HAP-1 (cell line): Measurements from ENCODE around the gene TMEM51.

Experiments used
- DNase-seq, 2 experiments: peaks; one replicate each; pipeline ENCODE4 v3.0.0-alpha.2; 2016 to 2020; ENCODE audit warnings: low spot score in 2 of 2
- H3K27me3 ChIP-seq: fragments of 250-450 bp; sonication (Bioruptor Pico); 2 replicates; pipeline ENCODE4 v1.5.1; 2020; ENCODE audit warnings: low read depth, mild to moderate bottlenecking, moderate library complexity
- H3K36me3 ChIP-seq: fragments of 250-450 bp; sonication (Bioruptor Pico); replicated peaks from 2 replicates; pipeline ENCODE4 v1.5.1; 2020; ENCODE audit warnings: mild to moderate bottlenecking
- H3K4me1 ChIP-seq: fragments of 250-450 bp; sonication (Bioruptor Pico); 2 replicates; pipeline ENCODE4 v1.5.1; 2020; ENCODE audit warnings: mild to moderate bottlenecking
- H3K4me3 ChIP-seq: fragments of 250-450 bp; sonication (Bioruptor Pico); 2 replicates; pipeline ENCODE4 v1.5.1; 2020; ENCODE audit warnings: mild to moderate bottlenecking, moderate library complexity
- H3K9me3 ChIP-seq: fragments of 250-450 bp; sonication (Bioruptor Pico); 2 replicates; pipeline ENCODE4 v1.5.1; 2020; ENCODE audit warnings: mild to moderate bottlenecking, moderate library complexity
- in situ Hi-C: fragments of 300-500 bp; cut with MboI; formaldehyde crosslinking; loops from 3 replicates; pipeline ENCODE4 v1.14.3; 2020; ENCODE audit warnings: low sequenced_read_pairs, inconsistent platforms, mixed read lengths

Gene TMEM51

GRCh38 chr1:15243275-15244043, 89.9 kb downstream of the TMEM51 start:
- Histone ChIP-seq H3K27me3 (no peaks in the 10 kb centered on the region), H3K9me3 (no peaks in the 10 kb centered on the region), H3K4me3 (no peak overlapping the region), H3K36me3 (no peaks in the 10 kb centered on the region), H3K4me1 (no peaks in the 10 kb centered on the region)
- no peak for DNase-seq
- in situ Hi-C loops = no loop called here

- DNase-seq = no peak
- H3K4me1 ChIP-seq = no peaks in the 10 kb centered on the region
- in situ Hi-C loops = no loop called here
- H3K4me3 ChIP-seq = no peak overlapping the region
- no peaks in the 10 kb centered on the region for H3K9me3 ChIP-seq
- no peaks in the 10 kb centered on the region for H3K27me3 ChIP-seq
- no peaks in the 10 kb centered on the region for H3K36me3 ChIP-seq
Measured at GRCh38 chr1:15244813-15245212, 91.3 kb downstream of the TMEM51 start.

- Histone ChIP-seq H3K4me1 (no peaks in the 10 kb centered on the region), H3K9me3 (no peaks in the 10 kb centered on the region), H3K27me3 (no peaks in the 10 kb centered on the region), H3K4me3 (no peak overlapping the region), H3K36me3 (no peaks in the 10 kb centered on the region)
- DNase-seq = no peak
- in situ Hi-C loops = no loop called here
Measured at GRCh38 chr1:15245593-15246360, 92.2 kb downstream of the TMEM51 start.

- Histone ChIP-seq H3K4me3 (no peak within 1 kb of the TSS), H3K36me3 (no peaks in the 10 kb centered on the region), H3K9me3 (no peaks in the 10 kb centered on the region), H3K27me3 (no peaks in the 10 kb centered on the region), H3K4me1 (no peaks in the 10 kb centered on the region)
- no peak for DNase-seq
- in situ Hi-C loops = no loop called here
Measured at GRCh38 chr1:15246960-15247614, 93.5 kb downstream of the TMEM51 start, which contains the start of gene FHAD1. FHAD1 (plus strand) TSS chr1:15247223; CDS start chr1:15251785, 4,562 bp downstream.

- in situ Hi-C loops = no loop called here
Measured at GRCh38 chr1:15248216-15248615, 94.7 kb downstream of the TMEM51 start.

GRCh38 chr1:15249081-15249480, 95.5 kb downstream of the TMEM51 start:
- H3K4me1 ChIP-seq = no peaks in the 10 kb centered on the region
- H3K27me3 ChIP-seq = 0 out of 2 replicates have a peak, but pooled peaks cover 4% of the 10 kb centered on the region
- no peaks in the 10 kb centered on the region for H3K36me3 ChIP-seq
- H3K4me3 ChIP-seq = no peak overlapping the region
- in situ Hi-C loops = no loop called here
- H3K9me3 ChIP-seq = no peaks in the 10 kb centered on the region
- no peak for DNase-seq

More at GRCh38 chr1:15248216-15248615, 94.7 kb downstream of the TMEM51 start:
- H3K27me3 ChIP-seq = no peaks in the 10 kb centered on the region
- no peaks in the 10 kb centered on the region for H3K4me1 ChIP-seq
- DNase-seq = no peak
- no peak overlapping the region for H3K4me3 ChIP-seq
- no peaks in the 10 kb centered on the region for H3K36me3 ChIP-seq
- no peaks in the 10 kb centered on the region for H3K9me3 ChIP-seq

GRCh38 chr1:15251857-15252835, 98.6 kb downstream of the TMEM51 start:
- in situ Hi-C loops = no loop called here
- DNase-seq = no peak
- H3K36me3 ChIP-seq = no peaks in the 10 kb centered on the region

GRCh38 chr1:15254559-15254958, 101.0 kb downstream of the TMEM51 start:
- Histone ChIP-seq H3K27me3 (0 out of 2 replicates have a peak, but pooled peaks cover 4% of the 10 kb centered on the region), H3K9me3 (no peaks in the 10 kb centered on the region), H3K4me3 (no peak overlapping the region), H3K4me1 (no peaks in the 10 kb centered on the region; the same call in 1 of the 2 replicates), H3K36me3 (no peaks in the 10 kb centered on the region)
- no peak for DNase-seq
- in situ Hi-C loops = no loop called here

More at GRCh38 chr1:15251857-15252835, 98.6 kb downstream of the TMEM51 start:
- Histone ChIP-seq H3K4me3 (no peak overlapping the region), H3K4me1 (no peaks in the 10 kb centered on the region; the same call in 1 of the 2 replicates), H3K27me3 (0 out of 2 replicates have a peak, but pooled peaks cover 4% of the 10 kb centered on the region), H3K9me3 (no peaks in the 10 kb centered on the region)

- Histone ChIP-seq H3K4me1 (no peaks in the 10 kb centered on the region; the same call in 1 of the 2 replicates), H3K36me3 (no peaks in the 10 kb centered on the region), H3K27me3 (0 out of 2 replicates have a peak, but pooled peaks cover 4% of the 10 kb centered on the region), H3K9me3 (no peaks in the 10 kb centered on the region), H3K4me3 (no peak overlapping the region)
- DNase-seq = no peak
- in situ Hi-C loops = no loop called here
Measured at GRCh38 chr1:15255582-15256149, 102.1 kb downstream of the TMEM51 start.

GRCh38 chr1:15256584-15256983, 103.0 kb downstream of the TMEM51 start:
- in situ Hi-C loops = no loop called here
- no peak for DNase-seq
- no peaks in the 10 kb centered on the region; the same call in 1 of the 2 replicates for H3K4me1 ChIP-seq
- no peak overlapping the region for H3K4me3 ChIP-seq
- H3K9me3 ChIP-seq = no peaks in the 10 kb centered on the region
- H3K27me3 ChIP-seq = 0 out of 2 replicates have a peak, but pooled peaks cover 4% of the 10 kb centered on the region
- no peaks in the 10 kb centered on the region for H3K36me3 ChIP-seq

- no peaks in the 10 kb centered on the region for H3K36me3 ChIP-seq
- H3K4me1 ChIP-seq = no peaks in the 10 kb centered on the region; the same call in 1 of the 2 replicates
- H3K9me3 ChIP-seq = no peaks in the 10 kb centered on the region
- H3K4me3 ChIP-seq = no peak overlapping the region
- in situ Hi-C loops = no loop called here
- 0 out of 2 replicates have a peak, but pooled peaks cover 4% of the 10 kb centered on the region for H3K27me3 ChIP-seq
- DNase-seq = no peak
Measured at GRCh38 chr1:15257309-15257708, 103.8 kb downstream of the TMEM51 start.

GRCh38 chr1:15258833-15259621, 105.5 kb downstream of the TMEM51 start:
- Histone ChIP-seq H3K4me1 (no peaks in the 10 kb centered on the region; the same call in 1 of the 2 replicates), H3K36me3 (no peaks in the 10 kb centered on the region), H3K27me3 (no peaks in the 10 kb centered on the region), H3K9me3 (no peaks in the 10 kb centered on the region), H3K4me3 (no peak overlapping the region)
- DNase-seq = no peak
- in situ Hi-C loops = no loop called here
